AG20443 (cell line): Measurements from ENCODE around the gene PNCK.
"Not testable (repeated sequence)": the region's sequence is repeated elsewhere in the genome, so short reads cannot be mapped to it uniquely, and the experiment has no call there.

Source experiments
- DNase-seq: peaks from one replicate; pipeline ENCODE4 v3.0.0; 2012; ENCODE audit warnings: low spot score, mixed read lengths

PNCK gene

DNA sequence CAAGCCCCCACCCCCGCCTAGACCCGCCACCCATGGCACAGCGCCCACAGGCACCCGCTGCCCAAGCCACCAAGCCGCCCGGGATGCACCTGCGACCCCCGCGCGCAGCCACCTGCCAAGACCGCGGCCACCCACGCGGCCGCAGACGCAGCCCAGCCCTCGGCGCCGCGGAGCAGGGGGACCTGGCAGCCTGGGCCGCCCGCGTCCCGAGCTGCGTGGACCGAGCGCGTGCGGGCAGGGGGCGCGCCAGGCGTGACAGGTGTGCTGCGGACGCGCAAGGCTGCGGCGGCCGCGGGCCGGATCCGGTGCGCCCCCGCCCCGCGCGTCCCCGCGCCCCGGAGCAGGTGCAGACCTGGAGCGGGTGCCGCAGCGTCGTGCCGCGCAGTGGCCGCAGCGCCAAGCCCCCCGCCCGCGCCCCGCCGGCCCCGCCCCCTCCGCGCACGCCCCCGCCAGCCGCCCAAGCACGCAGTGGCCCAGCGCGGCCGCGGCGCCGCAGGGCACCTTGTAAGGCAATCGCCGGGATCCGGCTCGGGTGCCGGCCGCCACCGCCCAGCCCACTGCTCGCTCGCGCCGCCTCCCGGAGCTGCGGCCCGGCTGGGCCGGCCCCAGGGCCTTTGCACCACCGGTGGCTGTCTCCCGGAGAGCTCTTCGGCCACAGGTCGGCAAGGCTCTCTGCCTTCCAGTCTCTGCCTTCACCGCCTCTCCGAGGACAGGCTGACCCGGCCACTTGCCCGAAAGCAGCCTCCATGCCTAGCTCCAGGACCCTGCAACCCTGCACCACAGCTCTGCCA is at the start of gene PNCK:
PNCK (minus strand) TSS at position 386 of the 791 bp plus-strand sequence. CDS start 737 bp downstream, outside the sequence.
- no peak for DNase-seq

GRCh38 chrX:153722704-153723350 is 49.2 kb upstream of the PNCK start:
- no peak for DNase-seq

DNA sequence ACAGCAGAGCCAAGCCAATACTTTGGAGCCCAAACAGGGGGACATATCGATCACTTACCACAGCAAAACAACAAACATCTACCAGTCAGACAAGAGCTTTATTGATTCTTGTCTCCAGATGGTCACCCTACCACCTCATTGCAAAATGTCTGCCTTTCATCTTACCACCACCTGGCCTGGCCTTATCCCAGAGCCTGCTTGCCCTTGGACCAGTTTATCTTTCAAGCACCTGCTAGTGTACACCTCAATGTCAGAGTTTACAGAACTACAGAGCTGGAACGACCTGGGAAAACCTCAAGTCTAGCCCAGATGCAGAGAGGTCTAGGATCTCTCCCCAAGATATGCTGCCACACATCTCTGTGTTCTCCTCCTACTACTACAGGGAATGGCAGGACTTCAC is 46.1 kb upstream of the PNCK start:
- DNase-seq, result no peak

DNA sequence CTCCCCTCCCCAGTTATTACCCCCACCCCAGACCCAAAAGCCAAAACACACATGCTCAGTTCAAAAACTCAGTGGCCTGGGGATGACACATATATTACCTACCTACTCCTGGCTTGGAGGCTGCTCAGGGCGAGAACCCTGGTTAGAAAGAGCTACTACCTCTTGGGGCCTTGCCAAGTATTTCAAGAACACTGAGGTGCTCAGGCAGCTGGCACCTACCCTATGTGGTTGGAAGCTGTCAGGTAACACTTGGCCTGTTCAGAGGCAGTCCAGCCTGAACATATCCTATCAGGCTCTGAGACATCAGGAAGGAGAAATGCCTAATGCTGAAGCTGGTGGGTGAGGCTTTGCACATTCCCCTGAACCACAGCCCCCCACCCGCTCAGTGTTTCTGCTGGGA is 45.6 kb upstream of the PNCK start:
- no peak for DNase-seq

DNA sequence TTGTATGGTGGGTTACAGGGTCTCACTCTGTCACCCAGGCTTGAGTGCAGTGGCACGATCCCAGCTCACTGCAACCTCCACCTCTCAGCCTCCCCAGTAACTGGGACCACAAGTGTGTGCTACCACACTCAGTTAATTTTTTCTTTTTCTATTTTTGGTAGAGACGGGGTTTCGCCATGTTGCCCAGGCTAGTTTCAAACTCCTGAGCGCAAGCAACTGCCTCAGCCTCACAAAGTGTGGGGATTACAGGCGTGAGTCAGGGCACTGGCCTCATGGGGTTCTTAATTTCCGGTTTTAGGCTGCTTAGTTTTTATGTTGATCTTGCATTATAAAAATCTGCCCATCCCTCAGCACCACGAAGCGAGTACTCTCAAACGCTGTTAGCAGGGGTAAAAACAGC is 43.8 kb upstream of the PNCK start:
- DNase-seq, result no peak

- DNase-seq, result no peak
Observed at GRCh38 chrX:153714256-153714655, 40.6 kb upstream of the PNCK start.

DNA sequence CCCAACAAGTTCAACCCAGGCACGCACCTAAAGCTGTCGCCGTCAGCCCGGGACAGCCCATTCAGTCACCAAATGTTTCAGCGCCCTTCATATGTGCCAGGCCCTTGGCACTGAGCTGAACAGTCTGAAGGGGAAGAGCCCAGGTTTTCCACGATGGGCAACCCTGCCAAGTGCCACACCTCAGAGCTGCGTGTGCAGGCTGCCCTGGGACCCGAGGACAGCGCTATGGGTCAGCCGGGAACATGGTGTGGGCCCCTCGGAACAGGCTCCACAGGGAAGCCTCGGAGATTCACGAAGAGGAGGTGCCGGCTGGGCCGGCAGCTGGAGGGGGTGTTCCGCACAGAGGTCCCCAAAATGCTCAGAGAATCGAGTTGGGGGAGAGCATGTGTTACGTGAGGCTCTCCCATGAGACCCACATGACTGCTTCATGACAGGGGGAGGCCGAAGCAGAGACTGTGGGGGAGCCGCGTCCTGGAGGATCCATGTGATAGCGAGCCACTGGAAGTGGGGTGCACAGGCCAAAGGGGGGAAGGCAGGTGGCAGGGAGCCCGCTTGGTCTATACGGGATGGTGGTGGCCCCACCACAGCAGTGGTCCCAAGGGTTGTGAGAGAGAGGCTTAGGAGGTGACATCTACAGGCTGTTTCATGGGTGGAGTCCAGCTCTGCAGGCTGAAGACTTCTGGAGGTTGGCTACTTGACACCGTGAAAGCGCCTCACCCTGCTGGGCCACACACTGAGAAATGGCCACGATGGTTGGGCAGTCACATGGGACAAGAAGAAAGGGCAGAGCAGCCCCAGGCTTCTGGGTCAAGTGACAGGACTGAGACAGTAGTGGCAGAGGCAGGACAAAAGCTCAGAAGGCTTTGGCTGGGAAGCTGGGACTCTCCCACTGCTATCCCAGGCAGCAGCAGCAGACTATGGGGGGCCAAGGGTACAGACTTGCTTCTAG is 36.4 kb upstream of the PNCK start:
- DNase-seq, result no peak

- peak; percentile 69 for DNase-seq
Observed at GRCh38 chrX:153708415-153708814, 34.8 kb upstream of the PNCK start.

DNA sequence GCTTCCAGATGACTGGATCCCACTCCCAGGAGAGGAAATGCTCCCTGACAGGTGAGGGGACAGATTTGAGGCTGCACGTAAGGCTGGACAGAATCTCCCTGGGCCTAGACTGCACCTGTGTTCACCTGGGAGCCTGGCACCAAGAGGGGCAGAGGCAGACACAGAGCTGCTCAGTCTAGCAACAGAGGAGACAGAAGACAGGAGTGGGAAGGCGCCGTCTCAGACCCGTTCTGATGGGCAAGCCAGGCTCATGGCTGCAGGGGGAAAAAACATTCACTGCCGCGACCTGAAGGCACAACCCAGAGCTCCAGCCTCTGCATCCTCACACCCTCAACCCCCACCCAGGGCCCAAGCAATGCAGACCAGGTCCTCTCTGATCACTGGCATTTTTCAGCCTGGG is 33.8 kb upstream of the PNCK start:
- DNase-seq, result no peak

- DNase-seq, result no peak
Observed at GRCh38 chrX:153706799-153707198, 33.2 kb upstream of the PNCK start.

- DNase-seq, result not testable (repeated sequence)
Observed at GRCh38 chrX:153705403-153706060, 31.9 kb upstream of the PNCK start.

DNA sequence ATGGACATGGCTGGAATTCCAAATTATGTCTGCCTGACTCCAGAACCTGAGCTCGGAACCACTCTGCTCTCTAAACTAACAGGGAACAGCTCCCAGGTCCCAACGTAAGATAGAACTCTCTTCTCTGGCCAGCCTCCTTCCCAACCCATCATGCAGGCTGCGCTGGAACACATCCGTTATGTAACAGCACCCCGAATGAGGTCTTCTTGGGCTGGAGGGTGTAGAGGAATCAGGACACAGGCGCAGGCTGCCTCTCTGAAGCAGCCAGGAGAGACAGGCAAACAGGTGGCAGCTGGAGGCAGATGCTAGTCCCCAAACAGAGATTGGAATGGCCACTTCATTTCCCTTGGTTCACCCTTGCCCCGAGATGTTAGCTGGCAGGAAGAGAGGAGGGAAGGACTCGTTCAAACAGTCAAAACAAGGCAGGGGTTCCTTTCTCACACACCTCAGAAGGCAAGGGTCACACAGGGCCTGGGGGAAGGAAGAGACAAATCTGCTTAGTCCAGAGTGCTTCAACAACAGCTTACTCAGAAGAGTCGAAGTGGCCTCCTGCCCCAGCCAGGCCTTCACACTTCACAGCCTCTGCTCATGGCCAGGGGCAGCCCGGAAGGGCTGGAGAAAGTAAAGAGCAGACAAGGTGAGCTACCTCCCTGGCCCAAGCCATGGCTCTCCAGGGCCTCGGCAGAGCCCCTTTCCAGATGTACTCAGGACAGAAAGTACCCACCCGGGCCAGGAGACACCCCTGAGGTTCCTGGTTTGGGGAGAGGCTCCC is 31.2 kb upstream of the PNCK start:
- DNase-seq, result not testable (repeated sequence)

GRCh38 chrX:153704021-153704526 is 30.5 kb upstream of the PNCK start:
- no peak for DNase-seq

- no peak for DNase-seq
Observed at GRCh38 chrX:153703036-153703370, 29.4 kb upstream of the PNCK start.

GRCh38 chrX:153702336-153703035 is 28.9 kb upstream of the PNCK start:
- DNase-seq, result no peak

DNA sequence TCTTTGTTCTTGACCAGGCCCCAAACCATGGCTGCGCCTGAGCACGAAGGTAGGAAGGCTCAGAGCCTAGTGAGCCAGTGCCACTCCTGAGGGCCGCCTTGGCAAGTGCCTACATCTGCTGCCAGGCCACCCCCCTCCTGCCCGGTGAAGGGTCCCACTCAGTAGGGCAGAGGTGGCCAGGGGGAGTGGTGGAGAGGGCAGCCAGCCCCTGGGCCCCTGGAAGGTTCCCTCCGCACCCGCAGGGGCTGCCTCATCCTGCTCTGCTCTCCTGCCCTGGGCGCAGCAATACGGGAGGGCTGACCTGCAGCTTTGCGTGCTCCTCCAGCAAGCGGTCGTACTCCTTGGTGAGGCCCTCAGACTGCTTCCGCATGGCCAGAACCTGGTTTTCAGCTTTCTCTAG is 28.1 kb upstream of the PNCK start:
- DNase-seq, result no peak

GRCh38 chrX:153700967-153701366 is 27.4 kb upstream of the PNCK start:
- no peak for DNase-seq

GRCh38 chrX:153700376-153700945 is 26.8 kb upstream of the PNCK start:
- no peak for DNase-seq

- DNase-seq, result not testable (repeated sequence)
Observed at GRCh38 chrX:153699784-153700371, 26.3 kb upstream of the PNCK start.
